Spinal cord (tissue), 10 donors: ENCODE measurements around the gene KRTAP3-3. TPM values are rescaled to one million over a fixed set of nuclear protein-coding genes. Genes with fewer than 3 reads are reported as not detected.

ENCODE experiments used
- DNase-seq, 6 donors: peaks; one replicate each; pipeline versions ENCODE4 v3.0.0 to v3.0.0-alpha.2; 2013 to 2015; ENCODE audit warnings: low spot score in 6 of 6, low read depth in 4 of 6
- H3K27ac ChIP-seq: one replicate; pipeline ENCODE4 v1.5.1; 2013; ENCODE audit warnings: low read depth, low read length, control low read depth
- H3K27me3 ChIP-seq: one replicate; pipeline ENCODE4 v1.6.1; 2013; ENCODE audit warnings: low read length; ENCODE audit not compliant: control insufficient read depth, insufficient read depth
- H3K36me3 ChIP-seq: one replicate; pipeline ENCODE4 v1.6.1; 2013; ENCODE audit warnings: low read length; ENCODE audit not compliant: control insufficient read depth, insufficient read depth
- H3K4me1 ChIP-seq: one replicate; pipeline ENCODE4 v1.6.1; 2013; ENCODE audit warnings: low read length; ENCODE audit not compliant: control insufficient read depth, insufficient read depth
- H3K4me3 ChIP-seq: one replicate; pipeline ENCODE4 v1.5.1; 2013; ENCODE audit warnings: low read depth, low read length, control low read depth
- H3K9me3 ChIP-seq: one replicate; pipeline ENCODE4 v1.6.1; 2013; ENCODE audit warnings: low read length; ENCODE audit not compliant: control insufficient read depth, insufficient read depth
- WGBS: methylation state at CpG from one replicate; pipeline ENCODE4 v1.1.5; 2013; ENCODE audit warnings: missing lambda C conversion rate; ENCODE audit not compliant: insufficient coverage; 5-methylcytosine and 5-hydroxymethylcytosine counted together
- polyA plus RNA-seq, 2 donors: library from polyadenylated mRNA; unstranded; fragments of 120-200 nt; gene quantifications; one replicate each; pipeline ENCODE4 v1.2.1, GENCODE V29; 2013; ENCODE audit not compliant: insufficient read length in 2 of 2
- total RNA-seq, 2 donors: library from RNA; depleted of rRNA in 1 of 2; stranded (reverse); fragments of 120-200 nt in 1 of 2; fragments of >200 nt in 1 of 2; gene quantifications; one replicate each; pipeline versions ENCODE4 v1.2.3 to v1.2.4, GENCODE V29; 2013 to 2014
- donor health status: healthy.

The KRTAP3-3 gene
- total and polyA plus RNA-seq, 4 donors, result not detected

DNA sequence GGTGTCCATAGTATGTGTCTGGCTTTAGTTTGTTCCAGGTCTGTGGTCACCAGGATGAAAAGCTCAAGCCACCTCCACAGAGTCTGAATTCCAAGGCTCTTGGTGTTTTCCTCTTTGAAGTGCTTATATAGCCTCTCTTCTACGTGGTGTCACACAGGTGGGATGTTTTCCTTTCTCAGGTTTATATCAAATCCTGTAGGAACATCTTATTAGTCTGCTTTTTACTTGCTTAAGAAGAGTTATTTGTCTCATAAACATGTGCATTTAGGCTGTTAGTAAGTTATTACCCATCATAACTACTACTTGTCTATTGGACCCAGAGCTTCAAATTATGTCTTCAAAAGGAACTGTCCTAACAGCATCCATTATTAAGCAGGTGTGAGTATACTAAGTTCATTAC, 27.1 kb downstream of the KRTAP3-3 start, which contains the start of gene KRT39:
Gene KRT39, minus strand, starts transcription at position 101 of the 400 bp plus-strand sequence. Its CDS starts 92 bp downstream, at position 9.
- Histone ChIP-seq H3K9me3 (no peaks in the 10 kb centered on the region), H3K27ac (no peak within 1 kb of the TSS), H3K4me3 (no peak within 1 kb of the TSS), H3K4me1 (no peaks in the 10 kb centered on the region), H3K36me3 (no peaks in the 10 kb centered on the region), H3K27me3 (no peaks in the 10 kb centered on the region)
- WGBS, result no CpG with 5 or more reads among the region's 1 CpG
- DNase-seq, result no peak

DNA sequence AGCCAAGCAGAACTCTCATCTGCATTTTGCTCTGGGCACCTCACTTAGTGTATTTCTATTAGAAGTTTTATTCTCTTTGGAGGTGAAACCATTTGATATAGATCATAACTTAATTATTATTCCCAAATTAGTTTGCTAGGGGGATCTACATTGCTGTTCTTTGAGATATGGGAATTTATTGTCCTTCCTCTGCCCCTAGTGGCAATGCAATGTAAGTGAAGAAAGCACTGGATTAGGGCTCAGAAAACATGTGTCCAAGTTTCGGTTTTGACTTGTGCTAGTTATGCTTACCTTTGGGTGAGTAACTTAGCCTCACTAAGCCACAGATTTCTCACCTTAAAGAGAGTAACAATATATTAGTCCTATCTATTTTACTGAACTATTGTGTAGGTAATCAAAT, 30.1 kb downstream of the KRTAP3-3 start:
- no peak overlapping the region for H3K4me3 ChIP-seq
- H3K36me3 ChIP-seq, result no peaks in the 10 kb centered on the region
- DNase-seq, result no peak
- WGBS, result no CpG with 5 or more reads among the region's 1 CpG
- H3K9me3 ChIP-seq, result no peaks in the 10 kb centered on the region
- H3K4me1 ChIP-seq, result no peaks in the 10 kb centered on the region
- no peaks in the 10 kb centered on the region for H3K27me3 ChIP-seq
- H3K27ac ChIP-seq, result no peak overlapping the region

DNA sequence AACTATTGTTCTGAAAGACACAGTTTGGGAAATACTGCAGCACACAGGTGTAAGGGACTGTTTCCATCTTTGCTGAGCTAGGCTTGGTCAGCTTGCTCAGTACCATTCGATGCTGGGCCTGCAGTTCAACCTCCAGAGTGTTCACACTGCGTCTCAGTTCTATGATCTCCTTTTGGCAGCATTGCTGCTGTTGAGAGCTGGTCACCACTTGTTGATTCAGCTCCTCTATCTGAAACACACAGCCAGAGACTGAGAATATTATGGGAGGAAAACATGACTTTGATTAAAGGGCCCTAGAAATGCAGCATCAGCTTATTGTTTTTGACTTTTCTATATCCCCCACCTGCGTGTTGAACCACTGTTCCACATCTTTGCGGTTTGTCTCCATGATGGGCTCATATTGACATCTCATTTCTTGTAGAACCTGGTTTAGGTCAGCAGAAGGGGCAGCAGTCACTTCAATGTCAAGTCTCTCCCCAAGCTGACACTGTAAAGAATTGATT, 31.9 kb downstream of the KRTAP3-3 start:
- no peaks in the 10 kb centered on the region for H3K36me3 ChIP-seq
- no peaks in the 10 kb centered on the region for H3K9me3 ChIP-seq
- H3K4me1 ChIP-seq, result no peaks in the 10 kb centered on the region
- WGBS, result 90% methylated on average over 2 of the region's 4 CpGs
- no peak for DNase-seq
- no peak overlapping the region for H3K27ac ChIP-seq
- no peak overlapping the region for H3K4me3 ChIP-seq
- no peaks in the 10 kb centered on the region for H3K27me3 ChIP-seq

DNA sequence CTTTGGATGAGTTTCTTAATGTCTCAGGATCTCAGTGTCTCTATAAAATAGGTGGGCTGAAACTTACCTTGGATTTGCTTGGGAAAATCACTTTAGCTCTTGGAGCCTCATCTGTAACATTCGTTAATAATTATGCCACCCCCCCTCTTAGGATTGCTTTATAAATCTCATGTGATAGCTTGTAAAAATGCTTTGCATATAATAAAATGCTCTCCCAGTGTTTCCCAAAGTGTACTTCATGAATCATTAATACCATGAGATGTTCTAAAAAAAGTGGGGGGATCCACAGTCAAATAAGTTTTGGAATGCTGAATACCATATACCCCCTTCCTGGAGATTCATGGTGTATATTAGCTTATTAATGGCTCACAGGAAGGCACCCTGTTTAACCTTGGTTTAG, 32.4 kb downstream of the KRTAP3-3 start:
- no peak for DNase-seq
- Histone ChIP-seq H3K9me3 (no peaks in the 10 kb centered on the region), H3K27me3 (no peaks in the 10 kb centered on the region), H3K36me3 (no peaks in the 10 kb centered on the region), H3K27ac (no peak overlapping the region), H3K4me3 (no peak overlapping the region), H3K4me1 (no peaks in the 10 kb centered on the region)
- WGBS, result no CpG with 5 or more reads among the region's 1 CpG

DNA sequence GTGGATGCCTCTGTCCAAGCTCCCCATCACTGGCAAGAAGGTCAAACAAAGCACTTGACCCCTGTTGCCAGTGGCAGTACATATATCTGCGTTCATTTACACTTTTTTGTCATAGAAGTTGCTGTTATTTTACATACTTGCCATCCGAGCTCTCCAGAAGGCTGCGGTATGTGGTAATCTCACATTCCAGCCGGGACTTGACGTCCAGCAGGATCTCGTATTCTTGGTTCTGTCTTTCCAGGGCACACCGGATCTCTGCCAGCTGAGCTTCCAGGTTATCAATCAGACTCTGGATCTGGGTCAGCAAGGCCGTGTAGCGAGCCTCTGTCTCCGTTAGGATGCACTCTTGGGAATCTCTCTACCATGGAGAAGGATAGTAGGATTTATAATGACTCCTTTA, 33.8 kb downstream of the KRTAP3-3 start:
- no peak for DNase-seq
- Histone ChIP-seq H3K36me3 (no peaks in the 10 kb centered on the region), H3K4me3 (no peak overlapping the region), H3K27me3 (no peaks in the 10 kb centered on the region), H3K4me1 (no peaks in the 10 kb centered on the region), H3K9me3 (no peaks in the 10 kb centered on the region), H3K27ac (no peak overlapping the region)
- 96% methylated on average over 7 of the region's 10 CpGs for WGBS

DNA sequence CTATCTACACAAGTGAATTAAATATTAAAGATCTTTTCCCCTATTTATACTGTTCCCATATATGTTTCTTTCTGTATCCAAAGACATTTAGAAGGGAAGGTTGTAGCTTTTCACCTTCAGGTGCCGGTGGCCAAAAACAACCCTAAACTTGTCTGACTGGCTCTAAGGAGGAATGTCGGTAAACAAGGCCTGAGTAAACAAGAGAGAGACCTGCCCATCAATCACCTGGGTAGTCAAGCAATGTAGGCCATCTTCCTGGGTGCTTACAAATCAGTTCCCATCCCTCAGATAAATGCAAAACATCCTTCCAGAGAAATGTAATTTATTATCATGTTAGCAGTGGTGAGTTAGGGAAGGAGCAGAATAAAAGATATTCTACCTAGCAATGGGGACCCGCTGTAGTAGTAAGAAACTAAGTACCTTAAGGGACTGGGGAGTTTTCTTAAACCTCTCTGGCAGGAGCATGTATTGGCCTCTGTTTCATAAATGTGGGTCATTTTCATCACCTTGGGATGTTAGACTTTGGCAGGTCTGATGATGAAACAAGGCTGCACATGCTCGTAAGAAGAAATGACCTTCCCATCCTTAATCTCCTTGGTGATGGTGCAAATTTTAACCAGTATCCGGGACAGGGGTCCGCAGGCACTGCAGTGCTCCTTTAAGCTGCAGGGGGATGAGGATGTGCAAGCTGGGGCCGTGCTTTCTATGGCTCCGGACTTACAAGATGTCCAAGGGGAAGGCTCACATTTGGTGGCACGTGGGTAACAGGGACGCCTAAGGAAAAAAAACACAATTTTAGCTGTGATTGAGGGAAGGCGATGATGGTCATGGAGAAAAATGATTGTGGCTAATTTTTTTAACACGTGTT, 35.6 kb downstream of the KRTAP3-3 start:
- H3K27ac ChIP-seq, result no peak overlapping the region
- H3K36me3 ChIP-seq, result no peaks in the 10 kb centered on the region
- no peaks in the 10 kb centered on the region for H3K9me3 ChIP-seq
- H3K4me1 ChIP-seq, result no peaks in the 10 kb centered on the region
- no peak for DNase-seq
- H3K27me3 ChIP-seq, result no peaks in the 10 kb centered on the region
- 79% methylated on average over 8 of the region's 12 CpGs for WGBS
- no peak overlapping the region for H3K4me3 ChIP-seq

DNA sequence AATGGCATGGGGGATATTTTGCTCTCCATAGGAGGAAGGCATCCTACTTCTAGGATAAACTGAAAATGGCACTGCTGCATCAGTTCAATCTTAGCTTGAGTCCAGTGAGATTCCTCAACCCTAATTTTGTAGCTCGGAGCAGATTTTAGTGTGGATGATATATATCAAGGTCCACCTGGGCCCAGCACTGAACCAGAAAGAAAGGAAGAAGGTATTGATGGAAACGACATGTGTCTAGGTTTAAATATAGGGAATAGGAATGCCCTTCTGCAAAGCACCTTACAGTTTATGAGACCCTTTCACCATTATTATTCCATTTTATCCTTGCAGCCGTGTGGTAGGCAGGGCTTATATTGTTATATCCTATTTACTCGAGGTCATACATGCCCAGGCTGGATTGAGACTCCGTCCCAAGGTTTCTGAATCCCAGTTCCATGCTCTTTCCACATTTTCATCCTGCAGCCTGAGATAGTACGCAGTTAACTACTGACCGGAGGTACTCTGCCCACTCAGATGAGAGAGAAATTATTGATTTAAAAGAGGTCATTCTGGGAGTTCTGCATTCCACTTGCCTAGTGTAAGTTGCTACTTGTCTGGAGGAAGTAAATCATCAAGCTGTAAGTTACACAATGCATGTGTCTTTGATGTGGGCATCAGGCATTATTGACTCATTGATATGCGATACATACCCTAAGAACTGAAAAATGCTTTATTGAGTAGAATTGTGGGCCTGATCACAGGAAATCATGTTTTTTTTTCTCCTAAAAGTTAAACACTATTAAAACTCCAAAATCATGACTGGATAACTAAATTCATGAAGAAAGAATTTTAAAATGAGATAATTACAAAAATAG, 37.3 kb downstream of the KRTAP3-3 start:
- WGBS, result 60% methylated on average over 1 of the region's 8 CpGs
- no peaks in the 10 kb centered on the region for H3K4me1 ChIP-seq
- H3K9me3 ChIP-seq, result no peaks in the 10 kb centered on the region
- no peak overlapping the region for H3K27ac ChIP-seq
- H3K4me3 ChIP-seq, result no peak overlapping the region
- H3K36me3 ChIP-seq, result no peaks in the 10 kb centered on the region
- no peaks in the 10 kb centered on the region for H3K27me3 ChIP-seq
- no peak for DNase-seq

DNA sequence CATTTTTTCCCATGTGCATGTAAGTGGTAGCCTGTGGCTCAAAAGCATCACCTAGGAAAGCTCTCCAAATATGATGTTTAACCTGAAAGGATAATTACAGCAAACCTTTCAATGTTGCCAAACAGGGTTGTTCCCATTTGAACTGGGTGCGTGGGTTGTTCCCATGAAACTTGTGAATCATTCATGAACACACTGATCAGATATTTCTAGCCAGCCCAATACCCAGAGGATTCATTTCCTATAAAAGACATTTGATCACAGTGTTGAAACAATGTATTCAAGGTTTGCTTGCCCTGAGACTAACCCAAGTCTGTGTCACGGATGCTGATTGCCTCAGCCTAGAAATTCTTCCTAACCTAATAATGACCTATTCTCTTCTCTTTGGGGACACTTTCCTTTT, 40.1 kb downstream of the KRTAP3-3 start:
- DNase-seq, result no peak
- H3K9me3 ChIP-seq, result no peaks in the 10 kb centered on the region
- no peaks in the 10 kb centered on the region for H3K27me3 ChIP-seq
- no peaks in the 10 kb centered on the region for H3K36me3 ChIP-seq
- WGBS, result 100% methylated on average over 1 of the region's 2 CpGs
- H3K27ac ChIP-seq, result no peak overlapping the region
- no peak overlapping the region for H3K4me3 ChIP-seq
- peaks cover 4% of the 10 kb centered on the region for H3K4me1 ChIP-seq

DNA sequence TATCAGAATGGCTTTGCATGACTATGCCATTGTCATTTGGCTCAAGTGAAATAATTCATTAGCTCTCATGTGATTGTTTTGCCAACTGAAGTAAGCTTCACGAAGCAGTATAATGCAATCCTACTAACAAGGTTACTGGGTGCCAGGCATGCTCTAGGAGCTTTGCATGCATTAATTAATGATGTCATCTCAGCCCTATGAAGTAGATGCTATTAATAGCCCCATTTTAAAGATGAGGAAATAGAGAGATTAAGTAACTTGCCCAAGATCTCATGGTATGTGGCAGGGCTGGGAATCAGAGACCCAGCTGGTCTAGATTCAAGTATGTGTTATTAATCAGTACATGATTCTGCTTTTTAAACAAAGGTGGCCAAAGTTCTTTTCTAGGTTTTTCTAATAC, 41.3 kb downstream of the KRTAP3-3 start:
- DNase-seq, result no peak
- Histone ChIP-seq H3K9me3 (no peaks in the 10 kb centered on the region), H3K36me3 (no peaks in the 10 kb centered on the region), H3K4me1 (peaks cover 4% of the 10 kb centered on the region), H3K4me3 (no peak overlapping the region), H3K27ac (no peak overlapping the region), H3K27me3 (no peaks in the 10 kb centered on the region)
- WGBS, result no CpG with 5 or more reads among the region's 1 CpG
